K562 (cell line): Measurements from ENCODE around the gene KDM4C. TPM values are rescaled to one million over a fixed set of nuclear protein-coding genes. Genes with fewer than 3 reads are reported as not detected.
A peak's percentile ranks its signal among the peaks of the same experiment; 100 is the strongest.

ENCODE experiments used
- ATAC-seq: fragments of 200-7000 bp; cut with Tn5 transposase; 3 replicates; pipeline ENCODE4 v1.9.1; 2020; ENCODE audit warnings: moderate library complexity
- BruUV-seq: library from RNA; stranded (reverse); fragments of 400-500 nt; replicated peaks from 2 replicates; lab custom pipeline; 2021; lab: Mats Ljungman, UMichigan
- CTCF ChIA-PET: fragments of 300-600 bp; formaldehyde crosslinking; extraction: SDS; loops from one replicate; lab custom pipeline; 2021; ENCODE audit warnings: low intra/inter-chr PET ratio; lab: Yijun Ruan, JAX
- POLR2A ChIA-PET: fragments of 300-600, 350-650 bp; sonication (Branson Sonifier 250); formaldehyde crosslinking; extraction: SDS; loops from one replicate; lab custom pipeline; 2021; ENCODE audit warnings: antibody characterized with exemption, inconsistent platforms; lab: Yijun Ruan, JAX
- DNase-seq, 4 experiments: peaks; one replicate each; pipeline versions ENCODE4 v3.0.0 to v3.0.0-alpha.2; 2011 to 2018; ENCODE audit warnings: low spot score in 3 of 4, mixed read lengths in 3 of 4; ENCODE audit errors: extremely low read depth in 1 of 4
- FAIRE-seq: peaks from 2 replicates; lab custom pipeline; 2011; peaks lifted over from hg19 to GRCh38; lab: Jason Lieb, UNC
- H2AFZ ChIP-seq: 2 replicates; pipeline ENCODE4 v1.6.0; 2011; ENCODE audit warnings: low read depth, low read length, control low read depth, inconsistent platforms
- H3K27ac ChIP-seq: fragments of 200-600 bp; 3 replicates; pipeline ENCODE4 v1.8.0; 2011; ENCODE audit warnings: low read depth, mild to moderate bottlenecking, control low read depth, inconsistent platforms, low read length, moderate library complexity, mixed read lengths; ENCODE audit errors: extremely low read depth
- H3K27me3 ChIP-seq, 2 experiments: fragments of 300-600 bp in 1 of 2; 2 replicates in 1 of 2; 3 replicates in 1 of 2; pipeline versions ENCODE4 v1.6.0 to v1.8.0; 2011; ENCODE audit warnings: inconsistent platforms in 2 of 2, low read length in 2 of 2, mild to moderate bottlenecking in 1 of 2, mixed read lengths in 1 of 2, moderate library complexity in 1 of 2; ENCODE audit not compliant: control insufficient read depth in 2 of 2, insufficient read depth in 2 of 2
- H3K36me3 ChIP-seq: fragments of 300-600 bp; 3 replicates; pipeline ENCODE4 v1.8.0; 2011; ENCODE audit warnings: mild to moderate bottlenecking, low read length, inconsistent platforms; ENCODE audit not compliant: control insufficient read depth, insufficient read depth
- H3K4me1 ChIP-seq, 2 experiments: fragments of 200-600 bp in 1 of 2; replicated peaks in 1 of 2; 2 replicates in 1 of 2; 3 replicates in 1 of 2; pipeline versions ENCODE4 v1.5.1 to v1.8.0; 2011; ENCODE audit warnings: inconsistent platforms in 2 of 2, low read length in 2 of 2, mild to moderate bottlenecking in 1 of 2, mixed read lengths in 1 of 2, moderate library complexity in 1 of 2; ENCODE audit not compliant: control insufficient read depth in 2 of 2, insufficient read depth in 2 of 2
- H3K4me2 ChIP-seq: 2 replicates; pipeline ENCODE4 v1.6.1; 2011; ENCODE audit warnings: low read length, control low read depth, inconsistent platforms, mixed read lengths; ENCODE audit not compliant: insufficient read depth
- H3K4me3 ChIP-seq: fragments of 200-600 bp; sonication (generic), shearing (Covaris generic); 2 replicates; pipeline ENCODE4 v1.5.1; 2016; ENCODE audit warnings: control low read depth, inconsistent platforms
- H3K79me2 ChIP-seq: fragments of 200-600 bp; 3 replicates; pipeline ENCODE4 v1.8.0; 2011; ENCODE audit warnings: low read length, inconsistent platforms; ENCODE audit not compliant: control insufficient read depth, insufficient read depth
- H3K9ac ChIP-seq, 2 experiments: 2 replicates each; pipeline versions ENCODE4 v1.6.0 to v1.6.1; 2011; ENCODE audit warnings: low read depth in 2 of 2, low read length in 2 of 2, control low read depth in 1 of 2, inconsistent platforms in 1 of 2, mild to moderate bottlenecking in 1 of 2, mixed read lengths in 1 of 2; ENCODE audit not compliant: insufficient read depth in 1 of 2
- H3K9me1 ChIP-seq: one replicate; pipeline ENCODE4 v1.6.0; 2011; ENCODE audit warnings: inconsistent platforms, mild to moderate bottlenecking, low read length, moderate library complexity; ENCODE audit not compliant: control insufficient read depth, insufficient read depth
- H3K9me3 ChIP-seq: replicated peaks from 2 replicates; pipeline ENCODE4 v1.5.1; 2011; ENCODE audit warnings: low read depth, low read length, inconsistent platforms; ENCODE audit not compliant: control insufficient read depth, insufficient read depth
- H4K20me1 ChIP-seq: replicated peaks from 2 replicates; pipeline ENCODE4 v1.6.1; 2011; ENCODE audit warnings: low read length, inconsistent platforms, mixed read lengths; ENCODE audit not compliant: control insufficient read depth, insufficient read depth
- HDAC2 ChIP-seq: fragments of 450-650 bp; IDR thresholded peaks from 2 replicates; pipeline ENCODE4 v1.6.1; 2016; ENCODE audit warnings: mild to moderate bottlenecking
- RBM25 ChIP-seq: fragments of 200-400 bp; formaldehyde crosslinking; IDR thresholded peaks from 2 replicates; pipeline ENCODE4 v1.6.1; 2018; ENCODE audit warnings: low read length, low read depth, moderate library complexity; ENCODE audit not compliant: severe bottlenecking
- RHOXF2B ChIP-seq: fragments of 250-450 bp; sonication (Bioruptor Pico); conservative IDR thresholded peaks from 2 replicates; pipeline ENCODE4 v1.5.1; 2021
- TRIM24 ChIP-seq, 2 experiments: fragments of 450-650 bp; IDR thresholded peaks; 2 replicates each; pipeline ENCODE4 v1.6.1; 2016
- USF2 ChIP-seq: sonication (generic); formaldehyde crosslinking; IDR thresholded peaks from 2 replicates; pipeline ENCODE4 v1.5.0; 2020; ENCODE audit warnings: missing genetic modification reagents
- YY1 ChIP-seq, 3 experiments: IDR thresholded peaks; 2 replicates each; pipeline ENCODE4 v1.6.1; 2011; ENCODE audit warnings: low read length in 2 of 3, mild to moderate bottlenecking in 2 of 3, moderate library complexity in 2 of 3, borderline replicate concordance in 1 of 3, control low read depth in 1 of 3, low read depth in 1 of 3; ENCODE audit not compliant: insufficient read depth in 3 of 3, insufficient replicate concordance in 2 of 3, control insufficient read depth in 1 of 3, insufficient read length in 1 of 3; ENCODE audit errors: extremely low read depth in 1 of 3
- ZNF184 ChIP-seq: sonication (generic); formaldehyde crosslinking; IDR thresholded peaks from 2 replicates; pipeline ENCODE4 v1.5.0; 2020; ENCODE audit warnings: missing genetic modification reagents
- WGBS: fragments of 100-300 bp; shearing (Covaris generic); methylation state at CpG from one replicate; pipeline ENCODE4 v1.1.6; 2016; ENCODE audit warnings: low coverage, mixed read lengths; ENCODE audit not compliant: insufficient coverage; ENCODE audit errors: missing lambda C conversion rate; 5-methylcytosine and 5-hydroxymethylcytosine counted together
- in situ Hi-C: fragments of 300-500 bp; cut with MboI; formaldehyde crosslinking; loops from 4 replicates; pipeline ENCODE4 v1.15.0; 2018; ENCODE audit warnings: inconsistent platforms, mixed read lengths
- intact Hi-C: fragments of 100-400 bp; cut with micrococcal nuclease; formaldehyde crosslinking; loops from 2 replicates; pipeline ENCODE4 v1.14.2; 2022
- polyA plus RNA-seq, 8 experiments: library from polyadenylated mRNA; depleted of rRNA in 4 of 8; stranded (reverse) in 5 of 8; unstranded in 3 of 8; fragments of >200 nt; fragmentation: Nextera tagmentation in 2 of 8; fragmentation: Illumina TruSeq in 1 of 8; extraction: Ambion mirVana in 2 of 8; extraction: Trizol in 1 of 8; gene quantifications; 2 replicates each; pipeline versions ENCODE4 v1.2.1 to v1.2.3, GENCODE V29; 2011 to 2014; ENCODE audit warnings: inconsistent platforms in 1 of 8, missing spikeins in 1 of 8
- total RNA-seq, 7 experiments: library from RNA; depleted of rRNA in 6 of 7; stranded (reverse); fragments of >200 nt in 6 of 7; fragmentation: Illumina TruSeq in 2 of 7; extraction: Trizol in 2 of 7; gene quantifications; 2 replicates each; pipeline versions ENCODE4 v1.2.1 to v1.2.3, GENCODE V29; 2011 to 2021; ENCODE audit warnings: low replicate concordance in 1 of 7
- TF ChIP-seq, protein P1 (sequence below), 2 experiments: fragments of 450-650 bp in 1 of 2; sonication (generic) in 1 of 2; formaldehyde crosslinking in 1 of 2; IDR thresholded peaks; 2 replicates each; pipeline versions ENCODE4 v1.7.1 to v1.9.0; 2016 to 2022; ENCODE audit warnings: inconsistent platforms in 1 of 2, mild to moderate bottlenecking in 1 of 2, missing genetic modification reagents in 1 of 2

KDM4C gene
- total and polyA plus RNA-seq, 9 of the 15 experiments (the other 6 are each of a cell fraction or from before 2014, with no cell fraction given), result 5.4 to 17.0 (median 12.6) TPM

GRCh38 chr9:6942406-6942805 is 184.6 kb downstream of the KDM4C start (continued):
- TF ChIP-seq USF2 (CRISPR knock-in tag), result no peak
- no peak for TF ChIP-seq RBM25
- no peak for TF ChIP-seq HDAC2

DNA sequence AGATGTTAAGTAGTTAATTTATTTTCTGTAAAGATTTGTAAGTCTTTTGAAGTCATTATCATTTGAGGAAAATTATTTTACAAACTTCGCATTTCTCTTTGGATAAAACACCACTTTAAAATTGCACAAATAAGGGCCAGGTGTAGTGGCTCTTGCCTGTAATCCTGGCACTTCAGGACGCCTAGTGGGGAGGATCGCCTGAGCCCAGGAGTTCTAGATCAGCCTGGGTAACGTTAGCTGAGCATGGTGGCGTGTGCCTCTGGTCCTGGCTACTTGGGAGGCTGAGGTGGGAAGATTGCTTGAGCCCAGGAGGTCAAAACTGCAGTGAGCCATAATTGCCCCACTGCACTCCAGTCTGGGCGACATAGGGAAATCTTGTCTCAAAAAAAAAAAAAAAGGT is 185.5 kb downstream of the KDM4C start:
- Histone ChIP-seq H3K36me3 (no peaks in the 10 kb centered on the region), H3K79me2 (no peaks in the 10 kb centered on the region), H3K27me3 (no peaks in the 10 kb centered on the region), H3K9me3 (no peaks in the 10 kb centered on the region), H3K4me3 (no peak overlapping the region), H3K9me1 (no peaks in the 10 kb centered on the region), H3K9ac (peak overlapping the region in 1 of 2 experiments; percentile 74; a peak in 1 of 4 replicates), H3K27ac (no peak overlapping the region), H4K20me1 (no peaks in the 10 kb centered on the region), H3K4me1 (no peaks in the 10 kb centered on the region), H3K4me2 (no peak overlapping the region), H2AFZ (no peak overlapping the region)
- CTCF ChIA-PET, result no interaction called here
- in situ Hi-C loops (no loop called here), intact Hi-C loops (no loop called here)
- BruUV-seq, result no TSS peak
- no peak for FAIRE-seq
- POLR2A ChIA-PET, result no interaction called here
- WGBS, result 84% methylated on average over 3 of the region's 6 CpGs
- TF ChIP-seq ZNF184 (no peak), RHOXF2B (CRISPR knock-in tag) (no peak), TRIM24 (IDR thresholded peaks at IDR 0.05) (no peak), YY1 (IDR thresholded peaks at IDR 0.05; ENCODE audit: borderline replicate concordance in 1 of 3, control insufficient read depth in 1 of 3, extremely low read depth in 1 of 3, insufficient read depth in 3 of 3, insufficient read length in 1 of 3, insufficient replicate concordance in 2 of 3, low read depth in 1 of 3, low read length in 2 of 3) (no peak)
- TF ChIP-seq, protein P1, sequence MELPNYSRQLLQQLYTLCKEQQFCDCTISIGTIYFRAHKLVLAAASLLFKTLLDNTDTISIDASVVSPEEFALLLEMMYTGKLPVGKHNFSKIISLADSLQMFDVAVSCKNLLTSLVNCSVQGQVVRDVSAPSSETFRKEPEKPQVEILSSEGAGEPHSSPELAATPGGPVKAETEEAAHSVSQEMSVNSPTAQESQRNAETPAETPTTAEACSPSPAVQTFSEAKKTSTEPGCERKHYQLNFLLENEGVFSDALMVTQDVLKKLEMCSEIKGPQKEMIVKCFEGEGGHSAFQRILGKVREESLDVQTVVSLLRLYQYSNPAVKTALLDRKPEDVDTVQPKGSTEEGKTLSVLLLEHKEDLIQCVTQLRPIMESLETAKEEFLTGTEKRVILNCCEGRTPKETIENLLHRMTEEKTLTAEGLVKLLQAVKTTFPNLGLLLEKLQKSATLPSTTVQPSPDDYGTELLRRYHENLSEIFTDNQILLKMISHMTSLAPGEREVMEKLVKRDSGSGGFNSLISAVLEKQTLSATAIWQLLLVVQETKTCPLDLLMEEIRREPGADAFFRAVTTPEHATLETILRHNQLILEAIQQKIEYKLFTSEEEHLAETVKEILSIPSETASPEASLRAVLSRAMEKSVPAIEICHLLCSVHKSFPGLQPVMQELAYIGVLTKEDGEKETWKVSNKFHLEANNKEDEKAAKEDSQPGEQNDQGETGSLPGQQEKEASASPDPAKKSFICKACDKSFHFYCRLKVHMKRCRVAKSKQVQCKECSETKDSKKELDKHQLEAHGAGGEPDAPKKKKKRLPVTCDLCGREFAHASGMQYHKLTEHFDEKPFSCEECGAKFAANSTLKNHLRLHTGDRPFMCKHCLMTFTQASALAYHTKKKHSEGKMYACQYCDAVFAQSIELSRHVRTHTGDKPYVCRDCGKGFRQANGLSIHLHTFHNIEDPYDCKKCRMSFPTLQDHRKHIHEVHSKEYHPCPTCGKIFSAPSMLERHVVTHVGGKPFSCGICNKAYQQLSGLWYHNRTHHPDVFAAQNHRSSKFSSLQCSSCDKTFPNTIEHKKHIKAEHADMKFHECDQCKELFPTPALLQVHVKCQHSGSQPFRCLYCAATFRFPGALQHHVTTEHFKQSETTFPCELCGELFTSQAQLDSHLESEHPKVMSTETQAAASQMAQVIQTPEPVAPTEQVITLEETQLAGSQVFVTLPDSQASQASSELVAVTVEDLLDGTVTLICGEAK (IDR thresholded peaks at IDR 0.05), result no peak
- TF ChIP-seq, protein P1 (CRISPR knock-in tag; IDR thresholded peaks at IDR 0.05), result no peak
- DNase-seq, result no peak
- no peak for ATAC-seq
